ENCODE measurements around the gene UNKL. TPM values are rescaled to one million over a fixed set of nuclear protein-coding genes. Genes with fewer than 3 reads are reported as not detected.

UNKL gene
- total and polyA plus RNA-seq, 2 of the 8 experiments (the other 6 are each of a cell fraction or from before 2014, with no cell fraction given): 25.1 to 31.8 TPM

GRCh38 chr16:1363501-1364041, 50.9 kb downstream of the UNKL start (continued):
- TF ChIP-seq E2F6 (IDR thresholded peaks at IDR 0.05): no peak
- peak; percentile 40; the same call in 1 of the 2 replicates for TF ChIP-seq POLR2AphosphoS5 (IDR thresholded peaks at IDR 0.05; ENCODE audit: low read depth, low read length)
- TF ChIP-seq CEBPB (IDR thresholded peaks at IDR 0.05; ENCODE audit: low read depth, low read length): no peak
- no peak for TF ChIP-seq TAF7 (optimal IDR thresholded peaks at IDR 0.05; ENCODE audit: borderline replicate concordance, low read depth, low read length)
- TF ChIP-seq EGR1 (IDR thresholded peaks at IDR 0.05; ENCODE audit: borderline replicate concordance, low read depth, low read length): peak; percentile 13; the same call in 1 of the 2 replicates
- no peak for TF ChIP-seq TCF12 (IDR thresholded peaks at IDR 0.05; ENCODE audit: low read depth, low read length)
- TF ChIP-seq BCL11A (IDR thresholded peaks at IDR 0.05; ENCODE audit: low read depth in 2 of 2, low read length in 2 of 2): no peak
- no peak for TF ChIP-seq ATF3 (IDR thresholded peaks at IDR 0.05; ENCODE audit: insufficient read depth, low read depth, low read length)
- no peak for TF ChIP-seq YY1 (IDR thresholded peaks at IDR 0.05; ENCODE audit: low read depth, low read length)
- TF ChIP-seq EZH2 (IDR thresholded peaks at IDR 0.05; ENCODE audit: low read depth, low read length, severe bottlenecking): no peak
- no peak for TF ChIP-seq NANOG (IDR thresholded peaks at IDR 0.05; ENCODE audit: insufficient read depth, low read depth, low read length, poor library complexity, severe bottlenecking)
- TF ChIP-seq RBBP5 (IDR thresholded peaks at IDR 0.05; ENCODE audit: borderline replicate concordance, low read depth, low read length): no peak
- TF ChIP-seq FOSL1 (IDR thresholded peaks at IDR 0.05; ENCODE audit: insufficient read depth, low read depth, low read length): 0 out of 2 replicates have a peak, but pooled peaks have one; percentile 21
- peak; percentile 58 to 71 for TF ChIP-seq RAD21 (IDR thresholded peaks at IDR 0.05 in 1 of 2, conservative IDR thresholded peaks at IDR 0.05 in 1 of 2; ENCODE audit: low read depth in 2 of 2, low read length in 2 of 2)
- TF ChIP-seq ATF2 (IDR thresholded peaks at IDR 0.05; ENCODE audit: low read length): no peak
- TF ChIP-seq KDM1A (IDR thresholded peaks at IDR 0.05; ENCODE audit: borderline replicate concordance, low read length): no peak; the same call in 1 of the 2 replicates
- no peak for TF ChIP-seq MAFK (IDR thresholded peaks at IDR 0.05; ENCODE audit: low read depth, low read length)
- no peak for TF ChIP-seq SP4 (IDR thresholded peaks at IDR 0.05; ENCODE audit: low read length)
- peak; percentile 67; the same call in 1 of the 2 replicates for TF ChIP-seq GABPA (IDR thresholded peaks at IDR 0.05; ENCODE audit: borderline replicate concordance, insufficient read depth, low read length)
- no peak for TF ChIP-seq BACH1 (IDR thresholded peaks at IDR 0.05; ENCODE audit: low read length)
- TF ChIP-seq CBX8 (IDR thresholded peaks at IDR 0.05; ENCODE audit: borderline replicate concordance, low read depth, low read length): no peak
- no peak for TF ChIP-seq TBP (IDR thresholded peaks at IDR 0.05; ENCODE audit: low read depth, low read length)
